GM12873 (cell line): ENCODE measurements around the gene CHSY1.

Source experiments
- TF ChIP-seq, protein P1 (sequence below): IDR thresholded peaks from 2 replicates; pipeline ENCODE4 v1.5.1; 2012; ENCODE audit warnings: low read depth, mild to moderate bottlenecking, moderate library complexity, low read length, control low read depth; ENCODE audit not compliant: insufficient read depth; ENCODE audit errors: missing control alignments

Gene CHSY1

DNA sequence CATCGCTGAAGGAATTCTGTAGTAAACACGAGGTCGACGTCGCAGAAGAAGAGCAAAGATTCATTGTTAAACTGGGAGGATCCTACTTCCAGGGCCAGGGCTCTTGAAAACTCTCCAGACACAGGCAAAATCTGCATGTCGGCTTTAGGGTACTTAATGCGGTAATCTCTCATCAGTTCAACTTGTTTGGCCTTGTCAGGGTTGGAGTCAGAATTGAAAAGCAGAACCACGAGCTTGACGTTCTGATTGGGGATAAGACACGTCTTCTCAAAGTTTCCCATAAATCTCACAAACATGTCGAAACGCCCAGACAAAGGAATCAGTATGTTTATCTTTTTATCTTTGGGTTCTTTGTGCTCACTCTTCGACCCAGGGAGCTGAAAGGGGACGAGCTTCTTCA lies 74.0 kb downstream of the CHSY1 start:
- TF ChIP-seq, protein P1, sequence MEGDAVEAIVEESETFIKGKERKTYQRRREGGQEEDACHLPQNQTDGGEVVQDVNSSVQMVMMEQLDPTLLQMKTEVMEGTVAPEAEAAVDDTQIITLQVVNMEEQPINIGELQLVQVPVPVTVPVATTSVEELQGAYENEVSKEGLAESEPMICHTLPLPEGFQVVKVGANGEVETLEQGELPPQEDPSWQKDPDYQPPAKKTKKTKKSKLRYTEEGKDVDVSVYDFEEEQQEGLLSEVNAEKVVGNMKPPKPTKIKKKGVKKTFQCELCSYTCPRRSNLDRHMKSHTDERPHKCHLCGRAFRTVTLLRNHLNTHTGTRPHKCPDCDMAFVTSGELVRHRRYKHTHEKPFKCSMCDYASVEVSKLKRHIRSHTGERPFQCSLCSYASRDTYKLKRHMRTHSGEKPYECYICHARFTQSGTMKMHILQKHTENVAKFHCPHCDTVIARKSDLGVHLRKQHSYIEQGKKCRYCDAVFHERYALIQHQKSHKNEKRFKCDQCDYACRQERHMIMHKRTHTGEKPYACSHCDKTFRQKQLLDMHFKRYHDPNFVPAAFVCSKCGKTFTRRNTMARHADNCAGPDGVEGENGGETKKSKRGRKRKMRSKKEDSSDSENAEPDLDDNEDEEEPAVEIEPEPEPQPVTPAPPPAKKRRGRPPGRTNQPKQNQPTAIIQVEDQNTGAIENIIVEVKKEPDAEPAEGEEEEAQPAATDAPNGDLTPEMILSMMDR, result no peak

DNA sequence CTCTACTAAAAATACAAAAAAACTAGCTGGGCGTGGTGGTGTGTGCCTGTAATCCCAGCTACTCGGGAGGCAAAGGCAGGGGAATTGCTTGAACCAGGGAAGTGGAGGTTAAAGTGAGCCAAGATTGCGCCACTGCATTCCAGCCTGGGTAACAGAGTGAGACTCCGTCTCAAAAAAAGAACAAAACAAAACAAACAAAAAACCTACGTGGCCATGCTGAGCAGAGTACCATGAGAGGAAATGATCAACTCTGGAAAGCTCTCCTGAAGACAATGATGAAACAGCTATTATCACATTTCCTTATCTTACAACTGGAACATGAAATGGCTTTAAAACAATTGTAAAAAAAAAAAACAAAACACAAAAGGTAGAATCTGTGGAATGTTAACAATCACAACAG lies 75.2 kb downstream of the CHSY1 start:
- TF ChIP-seq, protein P1, result no peak

DNA sequence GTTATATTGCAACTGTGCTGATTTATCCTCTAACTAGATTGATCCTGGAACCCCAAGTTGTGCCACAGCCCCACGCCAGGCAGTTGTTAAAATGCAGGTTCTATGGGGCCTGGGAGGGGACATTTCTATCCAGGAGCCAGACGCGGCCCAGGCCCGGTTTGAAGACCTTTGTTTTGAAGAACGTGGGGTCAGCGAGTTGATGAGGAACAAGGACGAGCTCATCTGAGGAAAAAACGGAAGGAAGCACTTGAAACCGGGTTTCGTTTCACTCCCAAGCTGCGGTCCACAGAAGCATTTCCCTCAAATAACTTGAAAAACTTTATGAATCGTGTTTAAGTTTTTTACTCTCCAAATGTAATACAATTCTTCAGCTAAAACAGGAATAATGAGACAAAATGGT lies 76.4 kb downstream of the CHSY1 start:
- TF ChIP-seq, protein P1, result no peak

DNA sequence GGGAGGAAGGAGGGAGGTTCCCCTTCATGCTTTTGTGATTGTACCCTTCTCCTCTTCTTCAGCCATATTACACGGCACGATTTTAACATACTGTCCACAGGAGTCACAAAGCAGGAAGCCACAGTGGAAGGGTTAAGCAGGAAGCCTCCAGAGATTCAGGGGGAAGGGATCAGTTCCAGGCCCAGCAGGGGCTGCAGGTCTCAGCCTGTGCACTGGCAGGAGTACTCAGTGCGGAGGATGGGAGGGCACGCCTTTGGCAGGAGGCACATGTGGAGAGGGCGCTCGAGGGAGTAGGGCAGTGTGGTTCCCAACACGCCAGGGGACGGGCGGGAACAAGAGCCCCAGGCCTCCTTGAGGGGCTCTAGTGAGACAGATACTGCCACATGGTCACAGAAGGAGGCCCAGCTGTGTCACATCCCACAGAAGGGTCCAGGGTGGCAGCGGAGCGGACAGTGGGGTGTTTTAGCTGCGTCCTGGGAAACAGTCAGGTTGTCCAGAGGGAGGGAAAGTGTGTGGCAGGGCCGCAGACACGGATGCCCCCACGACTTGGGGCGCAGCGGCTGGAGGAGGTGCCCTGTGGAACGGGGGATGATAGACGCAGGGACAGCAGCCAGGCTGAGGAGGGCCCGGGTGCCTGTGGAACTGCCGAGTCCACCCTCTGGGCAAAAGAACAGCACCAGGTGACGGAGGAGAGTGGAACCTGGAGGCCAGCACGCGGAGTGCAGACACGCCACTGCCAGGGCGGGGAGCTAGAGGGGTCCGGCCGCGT lies 77.5 kb downstream of the CHSY1 start:
- TF ChIP-seq, protein P1, result no peak

DNA sequence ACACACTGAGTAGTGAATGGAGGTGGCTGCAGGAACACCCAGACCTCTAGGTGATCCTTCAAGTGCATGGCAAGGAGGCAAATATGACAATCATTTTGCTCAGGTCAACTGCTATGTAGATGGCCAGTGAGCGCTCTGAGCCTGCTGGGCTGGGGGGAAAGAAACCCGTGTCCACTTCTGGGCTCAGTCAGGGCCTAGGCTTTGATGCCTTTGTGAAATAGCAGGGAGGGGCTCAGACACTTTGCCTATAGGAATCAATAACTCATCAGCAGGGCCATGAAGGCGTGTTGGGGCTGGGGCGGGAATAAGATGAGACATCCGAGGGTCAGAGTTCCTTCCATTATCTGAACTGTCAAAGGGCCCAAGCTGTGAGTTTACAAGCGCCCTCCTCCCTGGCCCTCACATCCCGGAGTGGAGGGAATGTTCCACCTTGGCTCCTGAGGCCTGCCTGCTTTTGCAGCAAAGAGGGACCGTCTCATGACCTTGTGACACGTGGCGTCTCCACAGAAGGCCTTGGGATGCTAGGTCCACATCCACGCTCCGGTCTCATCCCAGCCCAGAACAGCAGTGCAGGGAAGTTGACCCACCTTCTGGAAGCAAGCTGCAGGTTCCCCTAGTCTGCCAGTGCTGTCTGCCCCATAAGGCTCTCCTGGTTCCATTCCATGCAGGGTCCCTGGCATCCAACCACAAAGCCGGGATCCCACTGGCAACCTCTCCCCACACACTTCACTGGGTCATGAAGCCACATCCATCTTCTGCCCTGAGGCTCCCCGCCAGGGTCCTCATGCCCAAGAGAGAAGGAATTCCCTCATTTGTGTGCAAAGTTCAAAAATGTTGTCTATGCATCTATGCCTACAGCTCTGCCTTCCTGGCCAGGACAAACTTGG lies 78.4 kb downstream of the CHSY1 start:
- TF ChIP-seq, protein P1, result no peak

DNA sequence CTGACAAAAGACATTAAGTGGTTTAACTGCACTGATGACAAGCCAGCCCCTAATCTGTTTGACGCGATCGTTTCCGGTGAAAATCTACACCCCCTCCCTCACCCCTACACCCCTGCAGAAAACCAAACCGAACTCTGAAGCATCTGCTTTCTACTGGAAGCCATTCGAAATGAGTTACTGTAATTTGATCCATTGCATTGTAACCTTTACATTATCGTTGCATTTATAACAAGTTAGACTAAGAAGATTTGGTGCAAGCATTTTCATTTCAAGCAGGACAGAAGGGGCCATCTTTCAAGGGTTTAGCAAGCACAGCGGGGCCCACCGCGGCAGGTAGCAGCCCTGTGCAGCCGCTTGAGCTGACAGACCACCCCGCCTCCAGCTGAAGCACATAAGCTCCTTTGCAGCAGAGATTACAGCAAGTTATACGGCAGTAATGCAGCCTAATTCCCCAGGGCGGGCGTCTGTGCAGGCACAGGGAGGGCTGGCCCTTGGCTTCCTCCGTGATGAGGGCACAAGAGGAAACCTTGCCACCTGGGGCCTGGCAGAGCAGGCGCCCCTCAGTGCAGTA lies 79.3 kb downstream of the CHSY1 start:
- TF ChIP-seq, protein P1, result no peak

DNA sequence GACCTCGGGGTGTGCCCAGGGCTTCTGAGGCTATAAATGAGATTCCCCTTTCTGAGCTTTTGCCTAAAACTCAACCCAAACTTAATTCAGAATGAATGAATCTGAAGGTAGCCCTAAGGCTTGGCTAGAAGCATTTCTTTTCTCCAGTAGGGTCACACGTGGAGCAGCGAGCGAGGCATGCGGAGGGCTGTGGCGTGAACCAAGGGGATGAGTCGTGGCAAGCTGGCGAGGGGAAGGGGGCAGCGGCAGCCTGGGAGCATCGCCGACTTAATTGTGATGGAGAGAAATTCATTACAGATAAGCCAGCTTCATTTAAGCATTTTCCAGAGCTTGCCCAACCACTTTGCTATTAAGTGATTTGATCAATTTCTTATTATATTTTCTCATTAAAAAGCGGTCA lies 79.9 kb downstream of the CHSY1 start:
- TF ChIP-seq, protein P1, result no peak
